ENCODE data around the gene HIRA.
A peak's percentile ranks its signal among the peaks of the same experiment; 100 is the strongest.
"Not testable (repeated sequence)": the region's sequence is repeated elsewhere in the genome, so short reads cannot be mapped to it uniquely, and the experiment has no call there.

The HIRA gene

DNA sequence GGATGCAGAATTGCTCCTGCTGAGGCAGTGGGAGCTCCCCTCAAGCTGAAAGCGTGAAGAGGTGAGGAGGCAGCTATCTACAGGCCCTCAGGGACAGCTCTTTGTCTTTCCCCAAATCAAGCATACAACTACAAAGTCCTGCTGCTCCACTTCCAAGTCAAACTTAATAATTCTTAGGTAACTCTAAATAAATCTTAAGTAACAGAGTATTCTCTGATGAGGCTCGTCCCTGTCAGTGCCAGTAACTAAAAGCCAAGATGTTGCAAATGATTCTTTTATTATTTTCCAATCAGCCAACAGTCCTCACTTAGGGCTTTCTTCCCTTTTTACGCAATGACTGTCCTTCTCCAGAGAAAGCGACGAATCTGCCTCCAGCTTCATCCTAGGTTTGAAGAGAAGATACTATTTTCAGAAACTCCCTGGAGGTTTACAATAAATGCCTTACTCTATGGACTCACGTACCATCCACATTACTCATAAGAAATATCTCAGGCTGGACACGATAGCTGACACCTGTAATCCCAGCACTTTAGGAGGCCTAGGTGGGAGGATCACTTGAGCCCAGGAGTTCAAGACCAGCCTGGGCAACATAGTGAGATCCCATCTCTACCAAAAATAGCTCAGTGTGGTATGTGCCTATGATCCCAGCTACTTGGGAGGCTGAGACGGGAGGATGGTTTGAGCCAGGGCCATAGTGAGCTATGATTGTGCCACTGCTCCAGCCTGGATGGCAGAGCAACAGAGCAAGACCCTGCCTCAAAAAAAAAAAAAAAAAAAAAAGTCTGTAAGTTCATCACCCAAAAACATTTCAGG, 19.0 kb upstream of the HIRA start:
- H3K4me3 ChIP-seq (ENCODE audit: low read depth, low read length) = no peak overlapping the region
- DNase-seq (ENCODE audit: low read depth, low spot score) = no peak
- TF ChIP-seq, protein P1, sequence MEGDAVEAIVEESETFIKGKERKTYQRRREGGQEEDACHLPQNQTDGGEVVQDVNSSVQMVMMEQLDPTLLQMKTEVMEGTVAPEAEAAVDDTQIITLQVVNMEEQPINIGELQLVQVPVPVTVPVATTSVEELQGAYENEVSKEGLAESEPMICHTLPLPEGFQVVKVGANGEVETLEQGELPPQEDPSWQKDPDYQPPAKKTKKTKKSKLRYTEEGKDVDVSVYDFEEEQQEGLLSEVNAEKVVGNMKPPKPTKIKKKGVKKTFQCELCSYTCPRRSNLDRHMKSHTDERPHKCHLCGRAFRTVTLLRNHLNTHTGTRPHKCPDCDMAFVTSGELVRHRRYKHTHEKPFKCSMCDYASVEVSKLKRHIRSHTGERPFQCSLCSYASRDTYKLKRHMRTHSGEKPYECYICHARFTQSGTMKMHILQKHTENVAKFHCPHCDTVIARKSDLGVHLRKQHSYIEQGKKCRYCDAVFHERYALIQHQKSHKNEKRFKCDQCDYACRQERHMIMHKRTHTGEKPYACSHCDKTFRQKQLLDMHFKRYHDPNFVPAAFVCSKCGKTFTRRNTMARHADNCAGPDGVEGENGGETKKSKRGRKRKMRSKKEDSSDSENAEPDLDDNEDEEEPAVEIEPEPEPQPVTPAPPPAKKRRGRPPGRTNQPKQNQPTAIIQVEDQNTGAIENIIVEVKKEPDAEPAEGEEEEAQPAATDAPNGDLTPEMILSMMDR (IDR thresholded peaks at IDR 0.05; ENCODE audit: low read depth, low read length) = no peak
- in situ Hi-C loops (cut with HindIII; ENCODE audit: low sequenced_read_pairs) = no loop called here

DNA sequence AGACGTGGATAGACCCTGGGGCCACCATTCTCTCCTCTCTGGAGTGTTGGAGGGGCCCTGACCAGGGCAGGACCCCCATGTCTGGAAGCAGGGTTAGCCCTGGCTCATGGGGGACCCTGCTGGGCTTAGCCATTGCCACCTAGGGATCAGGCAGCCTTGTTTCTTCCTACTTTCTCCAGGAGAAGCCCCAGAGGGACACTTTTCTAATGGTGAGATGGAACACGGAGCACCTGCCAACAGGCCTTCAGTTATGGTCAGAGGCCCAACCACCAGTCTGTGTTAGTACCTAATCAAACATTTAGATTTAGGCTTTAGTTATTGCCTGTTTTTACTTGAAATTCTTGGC, 17.9 kb upstream of the HIRA start:
- no peak overlapping the region for H3K4me3 ChIP-seq (ENCODE audit: low read depth, low read length)
- DNase-seq (ENCODE audit: low read depth, low spot score) = no peak
- TF ChIP-seq, protein P1 (IDR thresholded peaks at IDR 0.05; ENCODE audit: low read depth, low read length) = no peak
- in situ Hi-C loops (cut with HindIII; ENCODE audit: low sequenced_read_pairs) = no loop called here

DNA sequence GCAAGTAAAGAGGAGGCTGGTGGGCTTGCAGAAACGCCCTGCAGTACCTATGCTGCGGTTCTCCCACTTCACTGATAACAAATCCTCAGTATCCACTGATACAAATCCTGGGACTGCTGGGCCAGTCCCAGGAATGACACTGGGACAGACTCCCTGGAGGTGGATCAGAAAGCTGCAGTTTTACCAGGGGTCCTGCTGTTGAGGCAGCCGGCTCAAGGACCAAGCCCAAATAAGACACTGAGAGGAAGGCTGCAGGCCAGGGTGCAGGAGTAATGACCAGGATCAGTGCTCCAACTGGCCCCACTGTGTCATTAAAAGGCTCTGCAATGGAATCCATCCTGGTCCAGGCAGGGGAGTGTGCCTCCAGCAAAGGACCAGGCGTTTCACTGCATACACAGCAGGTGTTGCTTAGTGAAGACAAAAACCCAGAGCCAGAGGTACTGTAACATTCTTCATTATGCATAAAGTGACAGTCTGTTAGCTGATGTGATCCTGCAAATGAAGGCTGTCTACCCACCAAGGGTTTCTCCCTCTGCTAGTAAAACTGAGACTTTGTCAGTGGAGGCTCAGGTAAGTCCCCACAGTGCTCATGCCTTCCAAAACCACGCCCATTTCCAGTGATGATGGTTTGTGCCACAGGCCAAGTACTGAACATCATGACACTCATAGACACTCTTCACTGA, 17.3 kb upstream of the HIRA start:
- H3K4me3 ChIP-seq (ENCODE audit: low read depth, low read length) = no peak overlapping the region
- TF ChIP-seq, protein P1 (IDR thresholded peaks at IDR 0.05; ENCODE audit: low read depth, low read length) = no peak
- DNase-seq (ENCODE audit: low read depth, low spot score) = no peak
- in situ Hi-C loops (cut with HindIII; ENCODE audit: low sequenced_read_pairs) = no loop called here

DNA sequence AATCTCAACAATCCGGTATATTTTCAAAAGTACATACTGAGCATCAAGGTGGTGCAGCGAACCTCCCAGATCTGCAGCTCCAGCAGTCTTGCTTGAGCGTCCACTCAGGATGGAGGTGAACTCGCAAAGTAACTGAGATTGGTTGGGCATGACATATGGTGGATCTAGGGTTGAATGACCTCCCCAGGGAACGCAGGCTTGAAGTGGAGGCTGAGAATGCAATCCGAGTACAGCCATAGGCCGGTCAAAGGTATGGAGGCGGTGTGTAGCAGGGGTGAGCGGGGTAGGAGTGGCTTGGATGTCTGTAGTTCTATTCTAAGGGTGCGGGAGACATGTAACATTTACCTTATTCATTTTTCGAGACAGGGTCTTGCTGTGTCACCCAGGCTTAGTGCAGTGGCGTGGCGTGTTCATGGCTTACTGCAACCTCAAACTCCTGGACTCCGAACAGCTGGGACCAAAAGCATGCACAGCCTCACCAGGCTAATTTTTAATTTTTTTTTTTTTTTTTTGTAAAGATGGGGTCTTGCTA, 16.6 kb upstream of the HIRA start:
- DNase-seq (ENCODE audit: low read depth, low spot score) = peak; percentile 68
- in situ Hi-C loops (cut with HindIII; ENCODE audit: low sequenced_read_pairs) = no loop called here
- TF ChIP-seq, protein P1 (IDR thresholded peaks at IDR 0.05; ENCODE audit: low read depth, low read length) = no peak
- peak overlapping the region; percentile 80 for H3K4me3 ChIP-seq (ENCODE audit: low read depth, low read length)

DNA sequence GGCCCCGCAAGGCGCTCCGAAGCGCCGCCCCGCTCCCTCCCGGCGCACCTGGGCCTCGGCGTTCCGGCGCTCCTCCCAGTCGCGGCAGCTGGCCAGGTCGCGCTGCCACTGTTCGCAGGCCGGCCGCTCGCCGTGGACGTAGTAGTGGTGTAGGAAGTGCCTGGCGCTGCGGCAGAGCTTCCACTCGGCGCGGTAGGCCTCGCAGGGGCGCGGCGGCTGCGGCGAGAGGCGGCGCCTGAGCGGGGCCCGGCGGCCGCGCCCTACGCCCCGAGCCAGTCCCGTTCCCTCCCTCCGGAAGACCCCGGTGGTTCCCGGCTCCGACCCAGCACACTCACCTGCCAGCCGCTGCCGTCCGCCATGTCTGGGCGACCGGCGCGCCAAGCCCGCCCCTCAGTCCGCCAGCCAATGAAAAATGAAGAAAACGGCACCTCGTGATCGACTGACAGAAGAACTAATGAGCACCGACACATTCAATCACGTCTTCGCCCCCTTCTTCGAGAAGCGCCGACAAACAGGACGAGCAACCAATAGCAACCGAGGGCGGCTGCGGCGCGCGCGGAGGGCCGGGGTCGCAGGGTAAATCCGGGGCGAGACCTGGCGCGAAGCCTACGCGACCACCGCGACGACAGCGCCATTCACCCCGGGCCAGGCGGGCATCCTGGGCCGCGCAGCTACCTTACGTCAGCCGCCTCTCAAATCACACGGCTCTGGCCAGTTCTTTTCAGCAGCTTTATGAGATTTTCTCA, 16.0 kb upstream of the HIRA start, which contains the start of gene C22orf39:
C22orf39 (minus strand) TSS at position 382 of the 746 bp plus-strand sequence; CDS start at position 359, 23 bp downstream.
- H3K4me3 ChIP-seq (ENCODE audit: low read depth, low read length) = peak within 1 kb of the TSS; percentile 80
- TF ChIP-seq, protein P1 (IDR thresholded peaks at IDR 0.05; ENCODE audit: low read depth, low read length) = no peak
- peak; percentile 93 for DNase-seq (ENCODE audit: low read depth, low spot score)
- in situ Hi-C loops (cut with HindIII; ENCODE audit: low sequenced_read_pairs) = no loop called here

DNA sequence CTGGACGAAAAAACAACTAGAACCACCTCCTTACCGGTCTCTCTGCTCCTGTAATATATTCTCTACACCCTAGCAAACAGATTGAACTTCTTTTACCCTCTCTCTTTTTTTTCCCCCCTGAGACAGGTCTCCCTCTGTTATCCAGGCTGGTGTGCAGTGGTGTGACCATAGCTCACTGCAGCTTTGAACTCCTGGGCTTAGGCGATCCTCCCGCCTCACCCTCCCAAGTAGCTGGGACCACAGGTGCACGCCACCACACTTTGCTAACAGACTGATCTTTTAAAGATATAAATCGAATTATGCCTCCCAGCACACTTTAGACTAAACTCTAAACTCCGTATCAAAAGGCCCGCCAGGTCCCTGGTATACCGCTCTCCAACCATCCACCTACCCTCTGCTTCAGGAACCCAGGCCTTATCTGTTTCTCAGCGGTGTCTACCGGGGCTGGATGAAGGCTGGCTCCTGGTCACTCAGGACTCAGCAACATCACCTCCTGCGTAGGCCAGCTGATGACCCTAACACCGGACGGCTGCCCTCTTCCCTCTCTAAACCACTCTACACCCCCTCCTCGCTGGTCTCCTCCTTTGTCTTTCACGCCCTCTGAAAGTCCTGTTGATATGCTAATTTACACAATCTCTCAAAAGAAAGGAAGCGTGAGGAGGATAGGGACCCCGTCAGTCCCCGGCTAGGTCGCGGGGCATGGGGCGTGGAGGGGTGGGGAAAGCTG, 15.2 kb upstream of the HIRA start:
- in situ Hi-C loops (cut with HindIII; ENCODE audit: low sequenced_read_pairs) = no loop called here
- H3K4me3 ChIP-seq (ENCODE audit: low read depth, low read length) = peak overlapping the region; percentile 80
- TF ChIP-seq, protein P1 (IDR thresholded peaks at IDR 0.05; ENCODE audit: low read depth, low read length) = no peak
- DNase-seq (ENCODE audit: low read depth, low spot score) = no peak

DNA sequence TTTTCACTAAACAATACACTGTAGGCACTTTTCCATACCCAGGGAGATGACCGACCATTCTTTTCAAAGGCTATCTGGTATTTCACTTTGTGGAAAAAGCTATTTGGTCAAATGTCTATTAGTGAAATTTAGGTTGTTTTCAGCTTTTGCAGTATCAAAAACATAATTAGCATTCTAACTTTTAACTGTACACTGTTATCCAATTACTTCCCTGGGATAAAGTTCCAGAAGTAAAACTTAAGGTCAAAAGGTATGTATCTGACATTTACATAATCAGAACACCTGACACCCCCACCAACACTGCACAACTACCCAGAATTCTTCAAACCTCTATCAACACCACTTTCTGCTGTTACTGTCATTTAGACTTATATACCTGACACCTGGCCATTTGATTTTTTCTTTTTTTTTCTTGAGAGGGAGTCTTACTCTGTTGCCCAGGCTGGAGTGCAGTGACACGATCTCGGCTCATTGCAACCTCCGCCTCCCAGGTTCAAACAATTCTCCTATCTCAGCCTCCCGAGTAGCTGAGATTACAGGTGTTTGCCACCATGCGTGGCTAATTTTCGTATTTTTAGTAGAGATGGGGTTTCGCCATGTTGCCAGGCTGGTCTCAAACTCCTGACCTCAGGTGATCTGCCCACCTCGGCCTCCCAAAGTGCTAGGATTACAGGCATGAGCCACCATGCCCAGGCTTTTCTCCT, 13.9 kb upstream of the HIRA start:
- DNase-seq (ENCODE audit: low read depth, low spot score); H3K4me3 ChIP-seq (ENCODE audit: low read depth, low read length); in situ Hi-C loops (cut with HindIII; ENCODE audit: low sequenced_read_pairs): not testable (repeated sequence)

Data from astrocyte of the spinal cord (primary cell).